GM18499 (cell line): ENCODE results near the gene ZCCHC7.
"Not testable (repeated sequence)": the region's sequence is repeated elsewhere in the genome, so short reads cannot be mapped to it uniquely, and the experiment has no call there.

Experiments
- ATAC-seq: cut with Tn5 transposase; IDR thresholded peaks from one replicate; pipeline ENCODE4 v1.9.1; 2021; ENCODE audit warnings: moderate number of reproducible peaks; ENCODE audit not compliant: insufficient read depth, unreplicated experiment

The ZCCHC7 gene

GRCh38 chr9:37119360-37119759, 1.0 kb upstream of the ZCCHC7 start:
- ATAC-seq, result no peak

- ATAC-seq, result not testable (repeated sequence)
These were observed 515 bp downstream of the ZCCHC7 start for GRCh38 chr9:37120843-37121335.

- ATAC-seq, result no peak
These were observed 1.5 kb downstream of the ZCCHC7 start for GRCh38 chr9:37121881-37122280.

GRCh38 chr9:37126214-37126788, 5.9 kb downstream of the ZCCHC7 start:
- ATAC-seq, result no peak

- ATAC-seq, result no peak
These were observed 6.6 kb downstream of the ZCCHC7 start for GRCh38 chr9:37127018-37127417.

GRCh38 chr9:37128051-37128450, 7.7 kb downstream of the ZCCHC7 start:
- no peak for ATAC-seq

GRCh38 chr9:37134166-37134565, 13.8 kb downstream of the ZCCHC7 start:
- ATAC-seq, result no peak

GRCh38 chr9:37141015-37141414, 20.6 kb downstream of the ZCCHC7 start:
- ATAC-seq, result no peak

- ATAC-seq, result no peak
These were observed 24.4 kb downstream of the ZCCHC7 start for GRCh38 chr9:37144762-37145161.

- ATAC-seq, result no peak
These were observed 26.0 kb downstream of the ZCCHC7 start for GRCh38 chr9:37146410-37146809.

- no peak for ATAC-seq
These were observed 27.8 kb downstream of the ZCCHC7 start for GRCh38 chr9:37148181-37148580.

- ATAC-seq, result no peak
These were observed 29.4 kb downstream of the ZCCHC7 start for GRCh38 chr9:37149666-37150308.

GRCh38 chr9:37150415-37150814, 30.0 kb downstream of the ZCCHC7 start:
- no peak for ATAC-seq

- no peak for ATAC-seq
These were observed 31.4 kb downstream of the ZCCHC7 start for GRCh38 chr9:37151812-37152211.

- no peak for ATAC-seq
These were observed 32.0 kb downstream of the ZCCHC7 start for GRCh38 chr9:37152365-37152764.

- ATAC-seq, result no peak
These were observed 35.2 kb downstream of the ZCCHC7 start for GRCh38 chr9:37155601-37156000.

- no peak for ATAC-seq
These were observed 35.8 kb downstream of the ZCCHC7 start for GRCh38 chr9:37156205-37156604.

- no peak for ATAC-seq
These were observed 36.5 kb downstream of the ZCCHC7 start for GRCh38 chr9:37156781-37157356.

- ATAC-seq, result no peak
These were observed 37.5 kb downstream of the ZCCHC7 start for GRCh38 chr9:37157726-37158377.

GRCh38 chr9:37163299-37163698, 42.9 kb downstream of the ZCCHC7 start:
- no peak for ATAC-seq

- ATAC-seq, result not testable (repeated sequence)
These were observed 44.0 kb downstream of the ZCCHC7 start for GRCh38 chr9:37164335-37164734.
